ENCODE measurements around the gene FAM3A. TPM values are rescaled to one million over a fixed set of nuclear protein-coding genes. Genes with fewer than 3 reads are reported as not detected.

The FAM3A gene
- total RNA-seq, 1 experiment from 2014 or later, result 35.8 TPM

DNA sequence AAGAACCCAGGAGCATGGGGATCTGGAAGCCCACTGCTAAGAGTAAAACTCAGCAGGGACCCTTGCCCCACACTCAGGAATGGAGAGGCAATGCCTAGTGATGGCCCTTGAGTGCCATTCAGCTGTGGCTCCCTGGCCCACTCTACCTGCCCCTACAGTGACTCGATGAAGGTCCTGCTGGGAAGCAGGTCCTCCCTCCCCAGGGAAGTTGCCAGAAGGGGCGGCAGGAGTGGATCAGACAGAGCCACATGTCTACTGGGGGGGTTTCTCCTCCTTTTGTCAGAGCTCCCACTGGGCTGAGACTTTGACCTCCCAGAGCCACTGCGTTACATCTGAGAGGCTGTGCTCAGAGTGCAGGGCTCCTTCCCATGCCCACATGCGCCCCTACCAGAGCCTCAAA is 26.9 kb downstream of the FAM3A start:
- CTCF ChIA-PET, result no interaction called here
- no peak for DNase-seq (ENCODE audit: low spot score)
- BruUV-seq (replicated peaks), result no TSS peak
- Histone ChIP-seq H3K4me3 (ENCODE audit: low read depth, low read length, poor library complexity, severe bottlenecking) (no peak overlapping the region), H3K9me3 (ENCODE audit: low read depth, low read length, poor library complexity, severe bottlenecking) (no peaks in the 10 kb centered on the region), H3K36me3 (ENCODE audit: insufficient read depth, low read length, poor library complexity, severe bottlenecking) (peaks cover 11% of the 10 kb centered on the region), H3K4me1 (ENCODE audit: insufficient read depth, low read length, poor library complexity, severe bottlenecking) (peaks cover 5% of the 10 kb centered on the region), H3K27me3 (replicated peaks; ENCODE audit: insufficient read depth, low read depth, low read length, poor library complexity) (no peaks in the 10 kb centered on the region), H3K27ac (ENCODE audit: low read depth, low read length, poor library complexity, severe bottlenecking) (no peak overlapping the region)
- intact Hi-C loops (cut with micrococcal nuclease; ENCODE audit: unreplicated experiment), result no loop called here
- POLR2A ChIA-PET (ENCODE audit: low non-redundant PET), result no interaction called here
- no peak for TF ChIP-seq CTCF (conservative IDR thresholded peaks at IDR 0.05; ENCODE audit: low read depth, low read length)
- TF ChIP-seq EZH2 (IDR thresholded peaks at IDR 0.05; ENCODE audit: borderline replicate concordance, low read depth, low read length, poor library complexity, severe bottlenecking), result no peak

GRCh38 chrX:154488336-154489075 is 27.5 kb downstream of the FAM3A start:
- intact Hi-C loops (cut with micrococcal nuclease; ENCODE audit: unreplicated experiment), result no loop called here
- CTCF ChIA-PET, result no interaction called here
- no peaks in the 10 kb centered on the region for H3K9me3 ChIP-seq (ENCODE audit: low read depth, low read length, poor library complexity, severe bottlenecking)
- H3K27me3 ChIP-seq (replicated peaks; ENCODE audit: insufficient read depth, low read depth, low read length, poor library complexity), result no peaks in the 10 kb centered on the region
- H3K4me1 ChIP-seq (ENCODE audit: insufficient read depth, low read length, poor library complexity, severe bottlenecking), result peaks cover 5% of the 10 kb centered on the region
- no peak overlapping the region for H3K4me3 ChIP-seq (ENCODE audit: low read depth, low read length, poor library complexity, severe bottlenecking)
- no peak for TF ChIP-seq EZH2 (IDR thresholded peaks at IDR 0.05; ENCODE audit: borderline replicate concordance, low read depth, low read length, poor library complexity, severe bottlenecking)
- TF ChIP-seq CTCF (conservative IDR thresholded peaks at IDR 0.05; ENCODE audit: low read depth, low read length), result no peak
- no peak for DNase-seq (ENCODE audit: low spot score)
- BruUV-seq (replicated peaks), result no TSS peak
- no peak overlapping the region for H3K27ac ChIP-seq (ENCODE audit: low read depth, low read length, poor library complexity, severe bottlenecking)
- peaks cover 11% of the 10 kb centered on the region for H3K36me3 ChIP-seq (ENCODE audit: insufficient read depth, low read length, poor library complexity, severe bottlenecking)
- POLR2A ChIA-PET (ENCODE audit: low non-redundant PET), result no interaction called here

DNA sequence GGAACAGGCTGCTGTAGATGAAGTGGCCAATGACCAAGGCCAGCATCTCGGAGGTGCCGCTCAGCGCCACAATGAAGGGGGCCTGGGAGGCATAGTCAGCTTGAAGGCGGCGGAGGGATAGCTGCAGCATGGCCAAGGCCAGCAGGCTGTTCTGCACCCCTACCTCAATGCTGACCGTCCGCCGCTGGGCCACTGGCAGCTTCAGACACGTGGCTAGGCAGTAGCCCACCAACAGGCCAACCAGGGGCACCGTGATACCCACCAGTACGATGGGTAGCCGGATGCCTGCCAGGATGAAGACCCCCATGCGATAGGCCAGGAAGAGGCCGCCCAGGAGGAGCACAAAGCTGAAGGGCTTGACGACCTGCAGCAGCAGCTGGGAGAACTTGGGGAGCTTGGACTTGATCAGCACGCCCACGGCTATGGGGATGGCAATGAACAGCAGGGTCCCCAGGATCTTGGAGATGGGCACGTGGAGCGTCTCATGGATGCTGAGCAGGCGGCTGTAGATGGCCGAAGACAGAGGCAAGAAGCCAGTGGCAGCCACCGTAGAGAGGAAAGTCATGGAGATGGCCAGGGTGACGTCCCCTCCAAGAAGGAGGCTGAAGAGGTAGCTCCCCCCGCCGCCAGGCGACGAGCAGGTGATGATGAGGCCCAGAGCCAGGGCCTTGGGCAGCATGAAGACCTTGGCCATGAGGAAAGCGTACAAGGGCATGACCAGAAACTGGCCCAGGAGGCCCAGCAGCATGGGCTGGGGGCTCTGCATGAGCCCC is 28.3 kb downstream of the FAM3A start:
- peaks cover 5% of the 10 kb centered on the region for H3K4me1 ChIP-seq (ENCODE audit: insufficient read depth, low read length, poor library complexity, severe bottlenecking)
- intact Hi-C loops (cut with micrococcal nuclease; ENCODE audit: unreplicated experiment), result no loop called here
- H3K27ac ChIP-seq (ENCODE audit: low read depth, low read length, poor library complexity, severe bottlenecking), result no peak overlapping the region
- BruUV-seq (replicated peaks), result no TSS peak
- TF ChIP-seq CTCF (conservative IDR thresholded peaks at IDR 0.05; ENCODE audit: low read depth, low read length), result no peak
- no peak for TF ChIP-seq EZH2 (IDR thresholded peaks at IDR 0.05; ENCODE audit: borderline replicate concordance, low read depth, low read length, poor library complexity, severe bottlenecking)
- H3K36me3 ChIP-seq (ENCODE audit: insufficient read depth, low read length, poor library complexity, severe bottlenecking), result peaks cover 11% of the 10 kb centered on the region
- ChIA-PET CTCF (no interaction called here), POLR2A (ENCODE audit: low non-redundant PET) (no interaction called here)
- H3K4me3 ChIP-seq (ENCODE audit: low read depth, low read length, poor library complexity, severe bottlenecking), result no peak overlapping the region
- H3K27me3 ChIP-seq (replicated peaks; ENCODE audit: insufficient read depth, low read depth, low read length, poor library complexity), result no peaks in the 10 kb centered on the region
- H3K9me3 ChIP-seq (ENCODE audit: low read depth, low read length, poor library complexity, severe bottlenecking), result no peaks in the 10 kb centered on the region
- DNase-seq (ENCODE audit: low spot score), result no peak

All from A673 (cell line).